Measurements from ENCODE around the gene OTOG. TPM values are rescaled to one million over a fixed set of nuclear protein-coding genes. Genes with fewer than 3 reads are reported as not detected.

Gene OTOG
- total RNA-seq, 6 experiments from 2014 or later = not detected

DNA sequence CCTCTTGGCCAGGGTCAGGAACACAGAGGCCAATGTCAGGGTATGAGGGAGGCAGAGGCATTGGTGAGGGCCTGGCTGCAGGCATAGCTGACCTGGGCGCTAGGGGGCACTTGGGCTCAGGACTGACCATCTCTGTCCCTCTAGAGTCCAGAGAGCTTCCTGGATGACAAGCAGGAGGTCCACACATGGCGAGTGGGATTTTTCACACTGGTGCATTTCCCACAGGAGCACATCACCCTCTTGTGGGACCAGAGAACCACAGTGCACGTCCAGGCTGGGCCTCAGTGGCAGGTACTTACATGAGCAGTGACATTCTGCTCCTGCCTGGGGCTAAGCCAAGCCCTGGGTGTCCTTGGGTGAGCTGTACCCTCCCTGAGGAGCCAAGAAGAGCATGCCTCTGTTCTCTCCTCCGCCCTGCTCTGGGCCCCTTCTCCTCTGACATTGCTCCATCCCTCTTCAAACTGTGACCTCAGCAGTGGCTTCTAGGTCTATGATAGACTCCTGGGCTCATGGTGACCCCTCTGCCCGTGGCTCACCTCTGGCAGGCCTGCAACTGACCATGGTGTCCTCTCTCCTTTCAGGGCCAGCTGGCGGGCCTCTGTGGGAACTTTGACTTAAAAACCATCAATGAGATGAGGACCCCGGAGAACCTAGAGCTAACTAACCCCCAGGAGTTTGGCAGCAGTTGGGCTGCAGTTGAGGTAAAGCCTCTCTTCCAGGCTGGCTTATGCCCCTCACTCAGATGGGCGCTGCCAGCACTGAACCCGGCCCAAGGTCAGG is 46.6 kb downstream of the OTOG start:
- no peaks in the 10 kb centered on the region for H3K9me3 Mint-ChIP-seq
- H3K27ac Mint-ChIP-seq = no peak overlapping the region
- H3K36me3 Mint-ChIP-seq (ENCODE audit: low read depth) = no peaks in the 10 kb centered on the region
- no peaks in the 10 kb centered on the region for H3K4me1 Mint-ChIP-seq (ENCODE audit: low read depth)
- H3K27me3 Mint-ChIP-seq (ENCODE audit: insufficient read depth) = peaks cover 18% of the 10 kb centered on the region
- no peak for DNase-seq
- H3K4me3 Mint-ChIP-seq = no peak overlapping the region
- TF ChIP-seq, protein P1, sequence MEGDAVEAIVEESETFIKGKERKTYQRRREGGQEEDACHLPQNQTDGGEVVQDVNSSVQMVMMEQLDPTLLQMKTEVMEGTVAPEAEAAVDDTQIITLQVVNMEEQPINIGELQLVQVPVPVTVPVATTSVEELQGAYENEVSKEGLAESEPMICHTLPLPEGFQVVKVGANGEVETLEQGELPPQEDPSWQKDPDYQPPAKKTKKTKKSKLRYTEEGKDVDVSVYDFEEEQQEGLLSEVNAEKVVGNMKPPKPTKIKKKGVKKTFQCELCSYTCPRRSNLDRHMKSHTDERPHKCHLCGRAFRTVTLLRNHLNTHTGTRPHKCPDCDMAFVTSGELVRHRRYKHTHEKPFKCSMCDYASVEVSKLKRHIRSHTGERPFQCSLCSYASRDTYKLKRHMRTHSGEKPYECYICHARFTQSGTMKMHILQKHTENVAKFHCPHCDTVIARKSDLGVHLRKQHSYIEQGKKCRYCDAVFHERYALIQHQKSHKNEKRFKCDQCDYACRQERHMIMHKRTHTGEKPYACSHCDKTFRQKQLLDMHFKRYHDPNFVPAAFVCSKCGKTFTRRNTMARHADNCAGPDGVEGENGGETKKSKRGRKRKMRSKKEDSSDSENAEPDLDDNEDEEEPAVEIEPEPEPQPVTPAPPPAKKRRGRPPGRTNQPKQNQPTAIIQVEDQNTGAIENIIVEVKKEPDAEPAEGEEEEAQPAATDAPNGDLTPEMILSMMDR (IDR thresholded peaks at IDR 0.05) = 0 out of 2 replicates have a peak, but pooled peaks have one; percentile 9

DNA sequence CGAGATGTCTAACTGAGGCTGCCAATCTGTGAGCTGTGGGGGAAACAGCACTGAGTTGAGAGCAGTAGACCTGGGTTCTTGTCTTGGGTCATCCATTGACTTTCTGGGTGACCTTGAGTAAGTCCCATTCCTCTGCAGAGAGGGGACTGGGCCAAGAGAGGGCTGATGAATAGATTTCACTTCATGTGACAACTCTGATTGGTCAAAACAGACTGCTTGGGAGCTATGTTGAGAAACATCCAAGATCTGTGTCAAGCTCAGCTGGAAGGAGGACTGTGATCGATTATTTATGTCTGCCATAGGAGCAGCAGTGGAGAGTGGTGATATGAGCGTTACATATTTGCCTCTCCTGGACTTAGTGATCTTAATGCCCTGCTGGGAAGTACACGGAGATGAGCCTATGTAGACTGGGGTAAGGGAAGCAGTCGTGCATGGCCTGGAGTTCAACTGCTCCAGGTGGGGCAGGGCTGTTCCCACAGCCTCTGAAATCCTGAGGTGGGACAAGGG is 47.7 kb downstream of the OTOG start:
- no peaks in the 10 kb centered on the region for H3K4me1 Mint-ChIP-seq (ENCODE audit: low read depth)
- DNase-seq = no peak
- TF ChIP-seq, protein P1 (IDR thresholded peaks at IDR 0.05) = no peak
- no peak overlapping the region for H3K27ac Mint-ChIP-seq
- H3K36me3 Mint-ChIP-seq (ENCODE audit: low read depth) = no peaks in the 10 kb centered on the region
- H3K27me3 Mint-ChIP-seq (ENCODE audit: insufficient read depth) = peaks cover 21% of the 10 kb centered on the region
- H3K4me3 Mint-ChIP-seq = no peak overlapping the region
- H3K9me3 Mint-ChIP-seq = no peaks in the 10 kb centered on the region

DNA sequence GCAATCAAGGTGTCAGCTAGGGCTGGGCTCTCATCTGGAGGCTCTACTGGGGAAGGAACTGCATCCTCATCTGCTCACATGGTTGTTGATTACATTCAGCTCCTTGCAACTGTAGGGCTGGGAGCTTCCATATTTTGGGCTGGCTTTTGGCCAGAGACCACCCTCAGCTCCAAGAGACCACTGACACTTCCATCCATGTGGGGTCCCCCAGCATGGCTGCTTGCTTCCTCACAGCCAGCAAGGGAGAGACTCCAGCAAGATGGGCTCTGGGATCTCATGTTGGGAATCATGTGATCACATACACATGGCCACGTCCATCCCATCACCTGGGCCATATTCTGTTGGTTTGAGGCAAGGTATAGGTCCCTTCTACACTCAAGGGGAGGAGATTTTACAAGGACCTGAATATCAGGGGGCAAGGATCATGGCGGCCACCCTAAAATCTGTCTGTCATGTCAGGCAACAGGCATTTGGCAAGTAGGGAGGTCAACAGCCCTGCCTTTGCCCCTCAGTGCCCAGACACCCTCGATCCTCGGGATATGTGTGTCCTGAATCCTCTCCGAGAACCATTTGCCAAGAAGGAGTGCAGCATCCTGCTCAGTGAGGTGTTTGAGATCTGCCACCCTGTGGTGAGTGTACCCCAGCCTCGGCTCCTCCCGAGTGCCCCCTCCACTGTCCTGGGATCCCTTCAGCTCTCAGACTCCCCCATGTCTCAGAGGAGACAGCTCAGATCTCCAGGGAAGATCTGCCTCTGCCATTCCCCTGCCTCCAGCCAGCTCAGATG is 48.7 kb downstream of the OTOG start:
- no peaks in the 10 kb centered on the region for H3K9me3 Mint-ChIP-seq
- H3K36me3 Mint-ChIP-seq (ENCODE audit: low read depth) = no peaks in the 10 kb centered on the region
- TF ChIP-seq, protein P1 (IDR thresholded peaks at IDR 0.05) = no peak
- H3K4me1 Mint-ChIP-seq (ENCODE audit: low read depth) = no peaks in the 10 kb centered on the region
- DNase-seq = no peak
- no peak overlapping the region for H3K27ac Mint-ChIP-seq
- H3K4me3 Mint-ChIP-seq = no peak overlapping the region
- H3K27me3 Mint-ChIP-seq (ENCODE audit: insufficient read depth) = peaks cover 21% of the 10 kb centered on the region

DNA sequence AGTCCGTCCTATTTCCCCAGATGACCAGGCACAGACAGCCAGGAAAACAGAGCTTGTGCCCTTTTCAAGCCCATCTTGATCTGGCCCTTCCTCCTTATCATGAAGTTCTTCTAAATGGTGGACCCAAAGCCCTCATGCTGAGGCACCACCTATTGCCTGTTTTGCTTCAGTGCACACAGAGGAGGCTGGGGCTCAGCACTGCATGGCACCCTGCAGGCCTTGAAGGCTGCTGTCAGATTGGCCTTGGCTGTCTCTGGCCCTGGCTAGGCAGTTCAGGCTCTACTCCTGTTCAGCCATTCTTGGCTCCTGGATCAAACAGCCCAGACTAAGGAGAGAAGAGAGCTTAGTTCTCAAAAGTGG is 49.2 kb downstream of the OTOG start:
- H3K36me3 Mint-ChIP-seq (ENCODE audit: low read depth) = no peaks in the 10 kb centered on the region
- no peaks in the 10 kb centered on the region for H3K9me3 Mint-ChIP-seq
- TF ChIP-seq, protein P1 (IDR thresholded peaks at IDR 0.05) = no peak
- H3K27me3 Mint-ChIP-seq (ENCODE audit: insufficient read depth) = peaks cover 21% of the 10 kb centered on the region
- H3K27ac Mint-ChIP-seq = no peak overlapping the region
- no peak for DNase-seq
- no peak overlapping the region for H3K4me3 Mint-ChIP-seq
- no peaks in the 10 kb centered on the region for H3K4me1 Mint-ChIP-seq (ENCODE audit: low read depth)

DNA sequence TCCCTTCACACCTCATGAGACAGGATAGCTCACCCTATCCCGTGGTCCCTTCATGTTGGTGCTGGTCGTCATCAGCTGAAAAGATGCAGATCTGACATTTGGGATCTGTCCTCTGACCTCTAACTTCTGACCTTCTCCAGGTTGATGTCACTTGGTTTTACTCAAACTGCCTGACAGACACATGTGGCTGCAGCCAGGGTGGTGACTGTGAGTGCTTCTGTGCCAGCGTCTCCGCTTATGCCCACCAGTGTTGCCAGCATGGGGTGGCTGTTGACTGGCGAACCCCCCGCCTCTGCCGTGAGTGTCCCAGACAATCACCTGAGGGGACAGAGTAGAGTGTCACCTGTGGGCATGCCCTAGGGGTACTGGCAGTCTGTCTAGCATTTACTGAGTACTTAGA is 49.7 kb downstream of the OTOG start:
- DNase-seq = no peak
- Mint-ChIP-seq H3K36me3 (ENCODE audit: low read depth) (no peaks in the 10 kb centered on the region), H3K27me3 (ENCODE audit: insufficient read depth) (peaks cover 20% of the 10 kb centered on the region), H3K4me1 (ENCODE audit: low read depth) (no peaks in the 10 kb centered on the region), H3K9me3 (no peaks in the 10 kb centered on the region), H3K27ac (no peak overlapping the region), H3K4me3 (no peak overlapping the region)
- TF ChIP-seq, protein P1 (IDR thresholded peaks at IDR 0.05) = no peak

Measured in HFFc6 (cell line).